ENCODE data around the gene MYBPC3.

The MYBPC3 gene

GRCh38 chr11:47295385-47295784 is 57.1 kb downstream of the MYBPC3 start:
- no peak for DNase-seq (ENCODE audit: insufficient read length, low spot score)
- FAIRE-seq, result no peak
- TF ChIP-seq POU2F2 (IDR thresholded peaks at IDR 0.05; ENCODE audit: low read depth, low read length) (no peak), POLR2AphosphoS5 (IDR thresholded peaks at IDR 0.05; ENCODE audit: low read depth, low read length) (no peak), POLR2A (IDR thresholded peaks at IDR 0.05; ENCODE audit: low read depth, low read length) (no peak), TAF1 (IDR thresholded peaks at IDR 0.05; ENCODE audit: low read depth, low read length) (no peak), PAX5 (IDR thresholded peaks at IDR 0.05; ENCODE audit: insufficient read depth, low read length, severe bottlenecking) (no peak), SPI1 (IDR thresholded peaks at IDR 0.05; ENCODE audit: low read depth, low read length) (no peak)

GRCh38 chr11:47289856-47290255 is 62.6 kb downstream of the MYBPC3 start:
- TF ChIP-seq PAX5 (IDR thresholded peaks at IDR 0.05; ENCODE audit: insufficient read depth, low read length, severe bottlenecking) (no peak), TAF1 (IDR thresholded peaks at IDR 0.05; ENCODE audit: low read depth, low read length) (no peak), POLR2A (IDR thresholded peaks at IDR 0.05; ENCODE audit: low read depth, low read length) (no peak), POLR2AphosphoS5 (IDR thresholded peaks at IDR 0.05; ENCODE audit: low read depth, low read length) (no peak), SPI1 (IDR thresholded peaks at IDR 0.05; ENCODE audit: low read depth, low read length) (no peak), POU2F2 (IDR thresholded peaks at IDR 0.05; ENCODE audit: low read depth, low read length) (no peak)
- DNase-seq (ENCODE audit: insufficient read length, low spot score), result no peak
- no peak for FAIRE-seq

- TF ChIP-seq SPI1 (IDR thresholded peaks at IDR 0.05; ENCODE audit: low read depth, low read length) (no peak), POLR2AphosphoS5 (IDR thresholded peaks at IDR 0.05; ENCODE audit: low read depth, low read length) (no peak), TAF1 (IDR thresholded peaks at IDR 0.05; ENCODE audit: low read depth, low read length) (no peak), PAX5 (IDR thresholded peaks at IDR 0.05; ENCODE audit: insufficient read depth, low read length, severe bottlenecking) (no peak), POU2F2 (IDR thresholded peaks at IDR 0.05; ENCODE audit: low read depth, low read length) (no peak), POLR2A (IDR thresholded peaks at IDR 0.05; ENCODE audit: low read depth, low read length) (no peak)
- FAIRE-seq (peak; percentile 47), DNase-seq (ENCODE audit: insufficient read length, low spot score) (no peak)
Measured at GRCh38 chr11:47288066-47288465, 64.4 kb downstream of the MYBPC3 start.

GRCh38 chr11:47285969-47286770 is 66.3 kb downstream of the MYBPC3 start:
- FAIRE-seq (no peak), DNase-seq (ENCODE audit: insufficient read length, low spot score) (no peak)
- no peak for TF ChIP-seq POU2F2 (IDR thresholded peaks at IDR 0.05; ENCODE audit: low read depth, low read length)
- no peak for TF ChIP-seq POLR2A (IDR thresholded peaks at IDR 0.05; ENCODE audit: low read depth, low read length)
- no peak for TF ChIP-seq POLR2AphosphoS5 (IDR thresholded peaks at IDR 0.05; ENCODE audit: low read depth, low read length)
- TF ChIP-seq PAX5 (IDR thresholded peaks at IDR 0.05; ENCODE audit: insufficient read depth, low read length, severe bottlenecking), result no peak
- TF ChIP-seq TAF1 (IDR thresholded peaks at IDR 0.05; ENCODE audit: low read depth, low read length), result no peak
- TF ChIP-seq SPI1 (IDR thresholded peaks at IDR 0.05; ENCODE audit: low read depth, low read length), result no peak

- TF ChIP-seq TAF1 (IDR thresholded peaks at IDR 0.05; ENCODE audit: low read depth, low read length) (no peak), POLR2A (IDR thresholded peaks at IDR 0.05; ENCODE audit: low read depth, low read length) (no peak), PAX5 (IDR thresholded peaks at IDR 0.05; ENCODE audit: insufficient read depth, low read length, severe bottlenecking) (no peak), POLR2AphosphoS5 (IDR thresholded peaks at IDR 0.05; ENCODE audit: low read depth, low read length) (no peak), SPI1 (IDR thresholded peaks at IDR 0.05; ENCODE audit: low read depth, low read length) (no peak), POU2F2 (IDR thresholded peaks at IDR 0.05; ENCODE audit: low read depth, low read length) (no peak)
- FAIRE-seq, result no peak
- no peak for DNase-seq (ENCODE audit: insufficient read length, low spot score)
Measured at GRCh38 chr11:47284151-47284550, 68.4 kb downstream of the MYBPC3 start.

GRCh38 chr11:47282462-47282861 is 70.0 kb downstream of the MYBPC3 start:
- no peak for FAIRE-seq
- no peak for DNase-seq (ENCODE audit: insufficient read length, low spot score)
- no peak for TF ChIP-seq POLR2A (IDR thresholded peaks at IDR 0.05; ENCODE audit: low read depth, low read length)
- no peak for TF ChIP-seq POLR2AphosphoS5 (IDR thresholded peaks at IDR 0.05; ENCODE audit: low read depth, low read length)
- TF ChIP-seq SPI1 (IDR thresholded peaks at IDR 0.05; ENCODE audit: low read depth, low read length), result no peak
- TF ChIP-seq TAF1 (IDR thresholded peaks at IDR 0.05; ENCODE audit: low read depth, low read length), result no peak
- no peak for TF ChIP-seq PAX5 (IDR thresholded peaks at IDR 0.05; ENCODE audit: insufficient read depth, low read length, severe bottlenecking)
- TF ChIP-seq POU2F2 (IDR thresholded peaks at IDR 0.05; ENCODE audit: low read depth, low read length), result no peak
